ENCODE measurements around the gene LIN37.
A peak's percentile ranks its signal among the peaks of the same experiment; 100 is the strongest.

LIN37 gene

GRCh38 chr19:35776102-35776788, 27.9 kb downstream of the LIN37 start:
- DNase-seq: no peak

GRCh38 chr19:35777086-35777841, 28.9 kb downstream of the LIN37 start:
- no peak for DNase-seq

- DNase-seq: no peak
Observed at GRCh38 chr19:35777961-35778360, 29.6 kb downstream of the LIN37 start.

GRCh38 chr19:35779033-35779432, 30.7 kb downstream of the LIN37 start:
- DNase-seq: no peak

GRCh38 chr19:35780058-35780457, 31.7 kb downstream of the LIN37 start:
- no peak for DNase-seq

- DNase-seq: no peak
Observed at GRCh38 chr19:35780717-35781116, 32.3 kb downstream of the LIN37 start.

- no peak for DNase-seq
Observed at GRCh38 chr19:35781650-35782049, 33.3 kb downstream of the LIN37 start.

- no peak for DNase-seq
Observed at GRCh38 chr19:35782589-35782988, 34.2 kb downstream of the LIN37 start.

- DNase-seq: no peak
Observed at GRCh38 chr19:35783469-35784434, 35.4 kb downstream of the LIN37 start.

- DNase-seq: no peak
Observed at GRCh38 chr19:35784503-35785338, 36.3 kb downstream of the LIN37 start.

- DNase-seq: no peak
Observed at GRCh38 chr19:35785339-35785627, 36.9 kb downstream of the LIN37 start.

- no peak for DNase-seq
Observed at GRCh38 chr19:35786299-35787160, 38.2 kb downstream of the LIN37 start.

GRCh38 chr19:35787227-35787799, 38.9 kb downstream of the LIN37 start:
- no peak for DNase-seq

GRCh38 chr19:35788205-35788960, 40.0 kb downstream of the LIN37 start:
- DNase-seq: no peak

- no peak for DNase-seq
Observed at GRCh38 chr19:35789195-35789977, 41.0 kb downstream of the LIN37 start.

- no peak for DNase-seq
Observed at GRCh38 chr19:35789978-35790944, 41.9 kb downstream of the LIN37 start.

GRCh38 chr19:35790981-35791813, 42.8 kb downstream of the LIN37 start:
- peak; percentile 9 for DNase-seq

All from NCI-H1436 (cell line).